ENCODE results near the gene DUXB. TPM values are rescaled to one million over a fixed set of nuclear protein-coding genes. Genes with fewer than 3 reads are reported as not detected.
A peak's percentile ranks its signal among the peaks of the same experiment; 100 is the strongest.

DUXB gene
- total RNA-seq, 2 donors from 2014 or later, result not detected

GRCh38 chr16:75660321-75660720 lies 40.9 kb downstream of the DUXB start:
- Histone ChIP-seq H3K9me3 (no peaks in the 10 kb centered on the region), H3K36me3 (peaks cover 39% of the 10 kb centered on the region), H3K4me3 (no peak overlapping the region), H3K4me1 (no peaks in the 10 kb centered on the region), H3K27me3 (no peaks in the 10 kb centered on the region), H3K27ac (no peak overlapping the region)
- no peak for TF ChIP-seq CTCF (IDR thresholded peaks at IDR 0.05)
- no peak for DNase-seq (ENCODE audit: low spot score)

GRCh38 chr16:75658175-75658574 lies 43.1 kb downstream of the DUXB start:
- Histone ChIP-seq H3K27me3 (no peaks in the 10 kb centered on the region), H3K36me3 (peaks cover 52% of the 10 kb centered on the region), H3K4me1 (peaks cover 0 to 6% of the 10 kb centered on the region in 2 donors), H3K9me3 (no peaks in the 10 kb centered on the region), H3K27ac (no peak overlapping the region), H3K4me3 (no peak overlapping the region)
- DNase-seq (ENCODE audit: low spot score), result no peak
- TF ChIP-seq CTCF (IDR thresholded peaks at IDR 0.05), result no peak

- Histone ChIP-seq H3K9me3 (no peaks in the 10 kb centered on the region), H3K4me3 (no peak overlapping the region), H3K36me3 (peaks cover 46% of the 10 kb centered on the region), H3K27me3 (no peaks in the 10 kb centered on the region), H3K27ac (no peak overlapping the region), H3K4me1 (peaks cover 0 to 44% of the 10 kb centered on the region in 2 donors)
- no peak for TF ChIP-seq CTCF (IDR thresholded peaks at IDR 0.05)
- DNase-seq (ENCODE audit: low spot score), result no peak
Measured at GRCh38 chr16:75653922-75654321, 47.3 kb downstream of the DUXB start.

- Histone ChIP-seq H3K27ac (peak overlapping the region; percentile 96 to 99), H3K27me3 (no peaks in the 10 kb centered on the region), H3K9me3 (no peaks in the 10 kb centered on the region), H3K4me1 (peaks cover 0 to 64% of the 10 kb centered on the region in 2 donors), H3K36me3 (peaks cover 5% of the 10 kb centered on the region), H3K4me3 (peak overlapping the region; percentile 90 to 92)
- TF ChIP-seq CTCF (IDR thresholded peaks at IDR 0.05), result peak in 1 of 2 donors; percentile 12
- DNase-seq (ENCODE audit: low spot score), result peak; percentile 86
Measured at GRCh38 chr16:75648265-75649076, 52.8 kb downstream of the DUXB start.

- Histone ChIP-seq H3K36me3 (peaks cover 5% of the 10 kb centered on the region), H3K27me3 (no peaks in the 10 kb centered on the region), H3K9me3 (no peaks in the 10 kb centered on the region), H3K4me3 (peak within 1 kb of the TSS; percentile 90 to 92), H3K4me1 (peaks cover 0 to 56% of the 10 kb centered on the region in 2 donors), H3K27ac (peak within 1 kb of the TSS; percentile 96 to 99)
- DNase-seq (ENCODE audit: low spot score), result peak; percentile 93
- no peak for TF ChIP-seq CTCF (IDR thresholded peaks at IDR 0.05)
Measured at GRCh38 chr16:75647492-75648264, 53.6 kb downstream of the DUXB start, which contains the start of the genes KARS1 and TERF2IP. KARS1 (minus strand) TSS chr16:75647665; CDS start chr16:75647639, 26 bp downstream. TERF2IP (plus strand) TSS chr16:75647773; CDS start chr16:75647883, 110 bp downstream.
